Activated CD4-positive, alpha-beta memory T cell treated with anti-CD3 and anti-CD28 coated beads, Interleukin-2, amount 10 ng/mL, durations not matched to agents 7 days and 5 days (primary cell): ENCODE results near the gene CNOT1. TPM values are rescaled to one million over a fixed set of nuclear protein-coding genes. Genes with fewer than 3 reads are reported as not detected.

Experiments
- CTCF ChIA-PET: fragments of 350-600 bp; sonication (Branson Sonifier 250); formaldehyde crosslinking; loops from one replicate; lab custom pipeline; 2021; ENCODE audit warnings: antibody characterized with exemption, inconsistent platforms; lab: Charles Lee
- POLR2A ChIA-PET: fragments of 350-600 bp; sonication (Branson Sonifier 250); formaldehyde crosslinking; loops from one replicate; lab custom pipeline; 2021; ENCODE audit warnings: antibody characterized with exemption; lab: Charles Lee
- DNase-seq: peaks from one replicate; pipeline ENCODE4 v3.0.0-alpha.2; 2020
- H3K27ac Mint-ChIP-seq: one replicate; pipeline ENCODE4 v1.8.0; 2021; ENCODE audit warnings: mild to moderate bottlenecking, mixed read lengths
- H3K27me3 Mint-ChIP-seq: one replicate; pipeline ENCODE4 v1.8.0; 2021; ENCODE audit warnings: mixed read lengths
- H3K36me3 Mint-ChIP-seq: one replicate; pipeline ENCODE4 v1.8.0; 2021; ENCODE audit warnings: low read depth, mixed read lengths
- H3K4me1 Mint-ChIP-seq: one replicate; pipeline ENCODE4 v1.8.0; 2021; ENCODE audit warnings: mixed read lengths
- H3K4me3 Mint-ChIP-seq: one replicate; pipeline ENCODE4 v1.8.0; 2021; ENCODE audit warnings: mild to moderate bottlenecking, mixed read lengths
- H3K9me3 Mint-ChIP-seq: one replicate; pipeline ENCODE4 v1.8.0; 2021; ENCODE audit warnings: mixed read lengths
- total RNA-seq, 2 experiments: library from RNA; stranded (reverse); gene quantifications; one replicate each; pipeline ENCODE4 v1.2.3, GENCODE V29; 2021

The CNOT1 gene
- total RNA-seq, 2 experiments from 2014 or later: 226 to 236 TPM

DNA sequence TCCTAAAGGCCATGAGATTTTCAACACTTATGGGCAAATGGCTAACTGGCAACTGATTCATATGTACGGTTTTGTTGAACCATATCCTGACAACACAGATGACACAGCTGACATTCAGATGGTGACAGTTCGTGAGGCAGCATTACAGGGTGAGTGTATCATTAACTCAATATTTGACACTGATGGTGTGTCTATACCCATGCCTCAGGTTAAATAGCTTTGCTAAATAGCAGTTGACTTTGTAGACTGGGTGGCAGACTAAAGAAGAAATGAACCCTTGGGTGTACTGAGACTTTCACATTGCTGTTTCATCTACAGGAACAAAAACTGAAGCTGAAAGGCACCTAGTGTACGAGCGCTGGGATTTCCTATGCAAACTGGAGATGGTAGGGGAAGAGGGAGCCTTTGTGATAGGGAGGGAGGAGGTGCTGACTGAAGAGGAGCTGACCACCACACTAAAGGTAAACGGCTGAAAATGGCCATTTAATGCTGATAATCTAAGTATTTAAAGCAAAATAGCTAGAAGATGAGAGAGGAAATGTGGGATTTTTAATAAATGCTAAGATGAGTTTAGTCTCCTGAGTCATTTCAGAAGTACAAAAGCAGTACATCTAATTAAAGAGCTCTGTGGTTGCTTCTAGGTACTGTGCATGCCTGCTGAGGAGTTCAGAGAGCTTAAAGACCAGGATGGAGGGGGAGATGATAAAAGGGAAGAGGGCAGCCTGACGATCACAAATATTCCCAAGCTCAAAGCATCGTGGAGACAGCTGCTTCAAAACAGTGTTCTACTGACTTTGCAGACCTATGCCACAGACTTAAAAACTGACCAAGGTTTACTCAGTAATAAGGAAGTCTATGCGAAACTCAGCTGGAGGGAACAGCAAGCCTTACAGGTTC lies 111.3 kb downstream of the CNOT1 start:
- peak overlapping the region; percentile 33 for H3K27ac Mint-ChIP-seq
- H3K9me3 Mint-ChIP-seq: no peaks in the 10 kb centered on the region
- peaks cover 49% of the 10 kb centered on the region for H3K36me3 Mint-ChIP-seq
- POLR2A ChIA-PET: interaction anchor here (0.7 to 2.4 kb wide), 8 partner anchors 9 to 118 kb away, joined by 3 to 11 read pairs (median 3); no protein-coding TSS in a partner anchor
- H3K4me3 Mint-ChIP-seq: no peak overlapping the region
- H3K27me3 Mint-ChIP-seq: no peaks in the 10 kb centered on the region
- CTCF ChIA-PET: interaction anchor here (1.0 to 2.1 kb wide), 5 partner anchors 13 to 238 kb away, joined by 3 to 8 read pairs (median 4); no protein-coding TSS in a partner anchor
- peaks cover 50% of the 10 kb centered on the region for H3K4me1 Mint-ChIP-seq
- no peak for DNase-seq

DNA sequence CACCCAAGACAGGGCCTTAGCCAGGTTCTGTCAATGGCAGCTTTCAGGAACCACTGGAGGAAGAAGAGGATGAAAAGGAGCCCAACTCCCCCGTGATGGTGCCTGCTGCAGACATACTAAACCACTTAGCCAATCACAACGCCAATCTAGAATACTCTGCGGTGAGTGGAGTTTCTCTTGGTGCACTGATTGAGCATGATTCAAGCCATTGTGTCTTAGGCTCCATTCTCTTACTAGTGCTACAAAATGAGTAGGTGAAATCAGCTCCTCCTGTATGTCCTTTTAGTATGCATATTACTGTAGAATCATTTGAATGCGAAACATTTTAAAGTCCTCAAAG lies 112.9 kb downstream of the CNOT1 start:
- peaks cover 37% of the 10 kb centered on the region for H3K36me3 Mint-ChIP-seq

DNA sequence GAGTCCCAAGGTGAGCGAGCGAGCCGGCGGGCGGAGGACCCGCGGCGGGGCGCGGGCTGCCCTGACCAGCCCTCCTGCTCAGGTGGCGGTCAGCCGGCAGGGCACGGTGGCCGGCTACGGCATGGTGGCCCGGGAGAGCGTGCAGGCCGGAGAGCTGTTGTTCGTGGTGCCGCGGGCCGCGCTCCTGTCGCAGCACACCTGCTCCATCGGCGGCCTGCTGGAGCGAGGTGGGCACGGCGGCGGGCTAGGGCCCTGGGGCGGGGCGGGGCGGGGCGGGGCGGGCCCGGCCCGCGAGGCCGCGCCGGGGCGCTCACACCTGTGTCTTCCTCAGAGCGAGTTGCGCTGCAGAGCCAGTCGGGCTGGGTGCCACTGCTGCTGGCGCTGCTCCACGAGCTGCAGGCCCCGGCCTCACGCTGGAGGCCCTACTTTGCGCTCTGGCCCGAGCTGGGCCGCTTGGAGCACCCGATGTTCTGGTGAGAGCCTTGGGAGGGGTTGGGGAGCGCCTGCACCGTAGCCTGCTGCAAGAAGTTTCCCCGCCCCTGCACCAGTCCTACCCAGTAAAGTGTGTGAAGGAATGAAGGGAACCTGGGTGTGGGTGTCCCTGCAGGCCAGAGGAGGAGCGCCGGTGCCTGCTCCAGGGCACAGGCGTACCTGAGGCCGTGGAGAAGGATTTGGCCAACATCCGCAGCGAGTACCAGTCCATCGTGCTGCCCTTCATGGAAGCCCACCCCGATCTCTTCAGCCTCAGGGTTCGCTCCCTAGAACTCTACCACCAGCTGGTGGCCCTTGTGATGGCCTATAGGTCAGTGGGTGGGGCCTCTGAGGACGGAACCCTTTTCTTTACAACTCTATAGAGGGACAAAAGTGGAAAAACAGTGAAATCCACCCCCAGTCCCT lies 113.5 kb downstream of the CNOT1 start:
- H3K27ac Mint-ChIP-seq: peak overlapping the region; percentile 9
- peaks cover 50% of the 10 kb centered on the region for H3K4me1 Mint-ChIP-seq
- no peaks in the 10 kb centered on the region for H3K27me3 Mint-ChIP-seq
- ChIA-PET POLR2A (interaction anchor here (0.6 to 1.6 kb wide), 5 partner anchors 112 to 240 kb away, joined by 3 to 5 read pairs (median 4); partner anchors contain the start of genes CNOT1 and GINS3), CTCF (no interaction called here)
- peak overlapping the region; percentile 80 for H3K4me3 Mint-ChIP-seq
- peaks cover 36% of the 10 kb centered on the region for H3K36me3 Mint-ChIP-seq
- no peaks in the 10 kb centered on the region for H3K9me3 Mint-ChIP-seq
- DNase-seq: peak; percentile 48

More for the DNA sequence above, 112.9 kb downstream of the CNOT1 start:
- H3K4me1 Mint-ChIP-seq: peaks cover 50% of the 10 kb centered on the region
- CTCF ChIA-PET: interaction anchor here (1.1 kb wide), 1 partner anchor 11 kb away, joined by 3 read pairs; no protein-coding TSS in a partner anchor
- DNase-seq: no peak
- H3K27ac Mint-ChIP-seq: peak overlapping the region; percentile 9
- H3K27me3 Mint-ChIP-seq: no peaks in the 10 kb centered on the region
- H3K4me3 Mint-ChIP-seq: peak overlapping the region; percentile 58
- POLR2A ChIA-PET: interaction anchor here (1.4 to 1.6 kb wide), 2 partner anchors 124 to 216 kb away, joined by 4 to 5 read pairs; partner anchors contain the start of gene GINS3
- no peaks in the 10 kb centered on the region for H3K9me3 Mint-ChIP-seq

DNA sequence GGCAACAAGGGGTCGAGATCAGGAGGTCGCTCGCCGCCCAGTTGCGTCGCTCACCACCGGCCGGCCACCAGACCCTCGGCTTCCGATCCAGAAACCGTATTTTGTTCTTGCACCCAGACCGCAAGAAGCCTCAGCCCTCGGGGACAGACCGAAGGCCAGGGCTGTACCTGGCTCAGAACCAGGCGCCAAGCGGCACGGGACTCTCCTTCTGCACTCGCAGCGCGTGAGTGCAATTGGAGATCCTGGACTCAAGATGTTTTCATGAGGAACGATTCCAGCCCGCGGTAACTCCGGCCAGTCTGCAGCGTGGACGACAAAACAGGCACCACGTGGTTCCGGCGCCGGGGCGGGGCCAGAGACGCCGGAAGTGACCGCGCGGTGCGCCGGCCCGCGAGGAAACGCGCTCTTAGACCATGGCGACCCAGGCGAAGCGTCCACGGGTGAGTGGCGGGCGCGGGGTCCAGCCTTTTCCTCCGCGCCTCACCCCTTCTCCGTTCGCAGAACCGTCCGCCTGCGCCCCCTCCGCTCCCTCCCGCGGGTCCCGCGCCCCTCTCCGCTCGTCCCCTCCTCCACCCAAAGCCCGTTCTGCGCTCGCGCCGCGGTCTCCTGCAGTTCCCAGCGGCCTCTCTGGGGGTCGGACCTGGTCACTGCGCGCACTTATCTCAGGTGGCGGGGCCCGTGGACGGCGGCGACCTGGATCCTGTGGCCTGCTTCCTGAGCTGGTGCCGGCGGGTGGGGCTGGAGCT lies 114.3 kb downstream of the CNOT1 start, which contains the start of gene SETD6:
Gene SETD6, plus strand, starts transcription at position 393 of the 746 bp plus-strand sequence. Its CDS starts 21 bp downstream, at position 414.
- H3K27ac Mint-ChIP-seq: peak within 1 kb of the TSS; percentile 33
- ChIA-PET CTCF (interaction anchor here (0.7 to 2.2 kb wide), 2 partner anchors 63 to 241 kb away, joined by 4 to 19 read pairs; no protein-coding TSS in a partner anchor), POLR2A (interaction anchor here (0.6 to 1.6 kb wide), 5 partner anchors 112 to 241 kb away, joined by 3 to 5 read pairs (median 4); partner anchors contain the start of genes CNOT1 and GINS3)

DNA sequence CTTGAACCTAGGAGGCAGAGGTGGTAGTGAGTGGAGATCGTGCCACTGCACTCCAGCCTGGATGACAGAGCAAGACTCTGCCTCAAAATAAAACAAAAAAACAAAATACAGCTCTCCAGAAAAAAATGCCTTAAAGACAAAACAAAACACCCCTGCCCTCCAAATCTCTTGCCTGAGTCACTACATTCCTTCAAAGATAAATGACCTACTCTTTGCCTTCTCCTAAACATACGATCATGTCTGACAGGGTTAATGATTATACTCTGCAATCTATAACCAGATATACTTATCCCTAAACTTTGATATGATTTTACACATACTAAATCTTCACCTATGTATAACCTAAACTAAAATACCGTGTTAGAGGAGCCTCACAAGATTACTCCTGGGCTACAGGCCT lies 115.8 kb downstream of the CNOT1 start:
- Mint-ChIP-seq H3K36me3 (peaks cover 17% of the 10 kb centered on the region), H3K4me3 (no peak overlapping the region), H3K4me1 (peaks cover 35% of the 10 kb centered on the region), H3K27me3 (no peaks in the 10 kb centered on the region), H3K27ac (no peak overlapping the region), H3K9me3 (no peaks in the 10 kb centered on the region)
- no peak for DNase-seq
- POLR2A ChIA-PET: interaction anchor here (0.8 kb wide), 1 partner anchor 114 kb away, joined by 3 read pairs; no protein-coding TSS in a partner anchor
- CTCF ChIA-PET: interaction anchor here (0.7 to 2.2 kb wide), 8 partner anchors 8 to 242 kb away, joined by 3 to 19 read pairs (median 3); partner anchors contain the start of gene GINS3

More for the DNA sequence above, 114.3 kb downstream of the CNOT1 start, which contains the start of gene SETD6:
- H3K36me3 Mint-ChIP-seq: peaks cover 27% of the 10 kb centered on the region
- DNase-seq: peak; percentile 78
- H3K4me1 Mint-ChIP-seq: peaks cover 46% of the 10 kb centered on the region
- peak within 1 kb of the TSS; percentile 80 for H3K4me3 Mint-ChIP-seq
- no peaks in the 10 kb centered on the region for H3K9me3 Mint-ChIP-seq
- no peaks in the 10 kb centered on the region for H3K27me3 Mint-ChIP-seq

DNA sequence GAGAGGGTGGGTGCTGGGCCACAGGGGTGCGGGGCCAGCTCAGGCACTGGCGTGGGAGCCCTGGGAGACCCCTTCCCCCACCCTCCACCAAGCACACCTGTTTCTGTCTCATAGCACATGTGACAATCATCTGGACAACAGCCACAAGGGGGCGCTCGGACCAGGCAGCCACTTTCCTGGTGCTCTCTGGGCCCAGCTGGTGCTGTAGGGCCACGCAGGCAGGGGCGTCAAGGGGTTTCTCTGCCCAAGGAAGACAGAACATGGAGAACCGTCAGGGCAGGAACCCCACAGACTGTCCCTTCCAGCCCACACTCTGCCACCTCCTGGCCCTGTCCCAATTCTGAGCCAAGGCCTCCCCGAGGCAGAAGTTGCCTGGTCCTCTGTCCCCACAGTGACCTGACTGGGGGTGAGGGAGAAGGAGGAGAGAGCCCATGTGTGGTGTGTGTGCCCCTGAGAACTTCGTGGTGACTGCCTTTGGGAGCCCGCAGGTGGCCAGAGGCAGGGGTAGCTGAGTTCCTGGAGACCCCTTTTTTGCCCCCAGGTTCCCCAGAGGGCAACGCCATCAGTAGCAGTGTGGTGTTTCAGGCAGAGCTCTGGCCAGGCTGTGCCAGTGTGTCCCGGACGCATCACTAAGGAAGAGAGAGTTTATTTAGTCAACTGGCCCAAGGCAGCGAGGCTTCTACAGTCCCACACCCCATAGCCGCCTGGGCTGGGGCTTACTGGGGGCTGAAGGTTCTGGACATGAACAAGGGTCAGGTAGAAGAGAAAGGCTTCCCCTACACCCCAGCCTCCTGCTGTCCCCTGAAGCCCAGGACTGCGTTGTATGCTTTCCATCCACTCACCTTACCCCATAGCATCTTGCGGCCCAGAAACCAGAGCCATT lies 117.5 kb downstream of the CNOT1 start:
- Mint-ChIP-seq H3K9me3 (no peaks in the 10 kb centered on the region), H3K4me3 (no peak overlapping the region), H3K4me1 (peaks cover 20% of the 10 kb centered on the region), H3K36me3 (peaks cover 3% of the 10 kb centered on the region), H3K27ac (no peak overlapping the region), H3K27me3 (no peaks in the 10 kb centered on the region)
- CTCF ChIA-PET: interaction anchor here (0.7 to 3.0 kb wide), 8 partner anchors 9 to 244 kb away, joined by 3 to 28 read pairs (median 3); no protein-coding TSS in a partner anchor
- peak; percentile 83 for DNase-seq
- POLR2A ChIA-PET: no interaction called here

DNA sequence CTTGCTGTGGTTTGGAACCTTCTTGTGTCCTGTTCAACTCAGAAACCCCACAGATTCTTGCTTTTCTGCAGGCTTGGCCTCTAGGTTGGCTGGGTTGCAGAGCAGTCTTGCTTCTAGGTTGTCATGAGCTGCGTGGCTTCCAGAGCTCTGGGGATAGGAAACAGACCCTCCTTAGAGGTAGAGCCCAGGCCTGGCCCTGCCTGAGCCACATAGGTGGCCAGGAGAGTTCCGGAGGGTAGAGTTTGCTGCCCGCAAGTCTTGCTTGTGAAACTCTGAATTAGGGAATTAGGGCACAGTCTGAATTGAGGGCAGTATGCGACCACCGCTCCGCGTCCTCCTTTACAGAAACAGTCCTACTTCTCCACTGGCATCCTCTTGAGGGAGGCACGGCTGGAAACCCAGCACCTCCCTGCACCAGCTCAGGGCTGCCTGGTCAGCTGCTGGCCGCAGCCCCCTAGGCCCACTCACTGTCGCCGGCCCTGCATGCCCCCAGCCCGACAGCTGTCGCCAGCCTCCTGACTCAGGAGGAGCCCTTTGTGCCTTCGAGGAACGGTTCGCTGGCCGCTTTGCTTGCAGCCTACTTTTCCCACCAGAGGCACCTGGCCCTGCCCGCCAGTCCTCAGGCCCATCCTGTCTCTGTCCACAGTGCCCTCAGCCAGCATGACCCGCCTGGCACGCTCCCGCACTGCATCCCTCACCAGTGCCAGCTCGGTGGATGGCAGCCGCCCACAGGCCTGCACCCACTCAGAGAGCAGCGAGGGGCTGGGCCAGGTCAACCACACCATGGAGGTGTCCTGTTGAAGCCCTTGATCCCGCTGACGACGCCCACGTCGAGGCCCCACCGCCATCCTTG lies 118.6 kb downstream of the CNOT1 start:
- peaks cover 10% of the 10 kb centered on the region for H3K4me1 Mint-ChIP-seq

DNA sequence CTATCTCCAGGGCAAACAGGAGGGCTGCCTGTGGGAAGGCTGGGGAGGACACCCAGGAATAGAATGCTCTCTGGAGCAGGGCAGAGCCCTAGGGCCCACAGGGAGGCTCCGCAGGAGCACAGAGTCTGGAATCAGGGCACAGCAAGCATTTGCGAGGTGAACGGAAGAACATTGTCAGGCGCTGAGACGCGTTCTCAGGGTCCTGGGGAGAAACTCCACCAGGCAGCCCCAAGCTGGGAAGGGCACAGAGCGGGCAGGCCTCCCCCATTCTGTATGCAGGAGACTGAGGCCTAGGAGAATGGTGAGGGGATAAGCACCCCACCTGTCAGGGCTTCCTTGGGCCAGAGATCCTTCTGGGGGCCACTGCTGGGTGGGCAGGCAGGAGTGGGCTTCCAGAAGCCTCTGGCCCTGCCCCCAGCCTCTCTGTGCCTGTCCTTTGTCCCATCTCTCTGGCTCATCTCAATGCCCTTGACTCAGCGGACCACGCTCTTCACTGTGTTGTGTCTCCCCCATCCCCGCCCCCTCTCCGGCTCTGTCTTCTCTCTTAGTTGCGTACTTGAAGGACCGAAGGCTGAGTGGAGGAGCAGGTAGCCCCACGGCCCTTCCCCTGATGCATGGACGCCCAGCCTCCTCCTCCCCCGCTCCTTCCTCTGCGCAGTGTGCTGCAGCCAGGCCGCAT lies 119.4 kb downstream of the CNOT1 start:
- Mint-ChIP-seq H3K36me3 (peaks cover 2% of the 10 kb centered on the region), H3K9me3 (no peaks in the 10 kb centered on the region), H3K27me3 (no peaks in the 10 kb centered on the region), H3K4me3 (no peak overlapping the region), H3K4me1 (peaks cover 9% of the 10 kb centered on the region), H3K27ac (no peak overlapping the region)
- no peak for DNase-seq
- POLR2A ChIA-PET: no interaction called here
- CTCF ChIA-PET: interaction anchor here (1.2 to 3.0 kb wide), 2 partner anchors 215 to 246 kb away, joined by 3 to 28 read pairs; no protein-coding TSS in a partner anchor

More for the DNA sequence above, 118.6 kb downstream of the CNOT1 start:
- Mint-ChIP-seq H3K27ac (no peak overlapping the region), H3K4me3 (no peak overlapping the region), H3K9me3 (no peaks in the 10 kb centered on the region), H3K27me3 (no peaks in the 10 kb centered on the region), H3K36me3 (peaks cover 3% of the 10 kb centered on the region)
- ChIA-PET CTCF (interaction anchor here (0.6 to 3.0 kb wide), 4 partner anchors 120 to 245 kb away, joined by 3 to 28 read pairs (median 9); no protein-coding TSS in a partner anchor), POLR2A (no interaction called here)
- peak; percentile 14 for DNase-seq

DNA sequence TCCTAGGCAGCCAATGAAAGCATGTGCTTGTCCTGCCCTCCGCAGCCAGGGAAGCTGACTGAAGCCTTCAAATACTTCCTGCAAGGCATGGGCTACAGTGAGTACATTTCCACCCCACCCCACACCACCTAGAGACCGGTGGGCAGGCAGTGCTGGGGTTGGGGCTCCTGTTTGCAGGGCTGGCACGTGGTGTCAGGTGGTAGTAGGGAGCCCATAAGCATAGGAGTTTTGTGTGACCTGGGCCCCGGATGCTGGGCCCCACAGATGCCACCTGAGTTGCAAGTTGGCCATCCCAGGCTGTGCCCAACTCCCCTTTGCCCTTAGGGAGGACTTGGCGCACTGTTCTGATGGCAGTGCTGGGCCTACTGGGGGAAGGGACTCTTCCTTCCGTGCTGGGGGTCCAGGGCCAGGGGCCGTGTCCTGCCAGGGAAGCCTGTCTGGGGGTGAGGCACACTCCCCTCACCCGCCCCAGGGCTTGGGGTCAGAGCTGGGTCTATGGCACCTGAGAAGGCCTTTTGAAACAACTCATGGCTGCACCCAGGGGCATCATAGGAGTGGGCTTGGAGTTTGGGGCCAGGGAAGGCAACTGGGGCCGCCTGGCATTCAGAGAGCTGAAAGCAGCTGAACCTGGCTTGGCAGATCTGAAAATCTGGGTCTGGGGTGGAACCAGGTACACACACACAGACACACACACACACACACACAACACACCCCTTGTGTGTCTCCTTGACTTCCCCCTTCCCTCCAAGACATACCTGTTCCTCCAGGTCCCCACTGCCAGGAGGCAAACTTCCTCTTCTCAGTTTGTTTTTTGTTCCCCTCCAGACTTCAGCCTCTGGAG lies 120.2 kb downstream of the CNOT1 start:
- CTCF ChIA-PET: interaction anchor here (1.2 to 3.0 kb wide), 2 partner anchors 216 to 246 kb away, joined by 3 to 28 read pairs; no protein-coding TSS in a partner anchor
- Mint-ChIP-seq H3K27me3 (no peaks in the 10 kb centered on the region), H3K27ac (no peak overlapping the region), H3K9me3 (no peaks in the 10 kb centered on the region), H3K36me3 (no peaks in the 10 kb centered on the region), H3K4me3 (no peak overlapping the region), H3K4me1 (peaks cover 3% of the 10 kb centered on the region)
- POLR2A ChIA-PET: interaction anchor here (0.7 kb wide), 1 partner anchor 9 kb away, joined by 4 read pairs; no protein-coding TSS in a partner anchor
- no peak for DNase-seq
